Trophoblast cell (in vitro differentiated cells and primary cell): ENCODE results near the gene ZNF277.

Experiments used
- DNase-seq, 2 donors: peaks; one replicate each; pipeline ENCODE4 v3.0.0-alpha.2; 2016
- H2AFZ ChIP-seq: 2 replicates; pipeline ENCODE4 v1.6.1; 2013; ENCODE audit warnings: low read length, moderate library complexity, mild to moderate bottlenecking; ENCODE audit not compliant: insufficient read depth, poor library complexity
- H2AK5ac ChIP-seq: 2 replicates; pipeline ENCODE4 v1.6.1; 2013; ENCODE audit warnings: mild to moderate bottlenecking, low read length
- H2BK120ac ChIP-seq: 2 replicates; pipeline ENCODE4 v1.6.1; 2013; ENCODE audit warnings: low read length, mild to moderate bottlenecking, moderate library complexity; ENCODE audit not compliant: insufficient read depth, poor library complexity
- H2BK12ac ChIP-seq: 2 replicates; pipeline ENCODE4 v1.6.1; 2013; ENCODE audit warnings: mild to moderate bottlenecking, low read length, moderate library complexity
- H2BK5ac ChIP-seq: 2 replicates; pipeline ENCODE4 v1.6.1; 2013; ENCODE audit warnings: low read length, low read depth, moderate library complexity, mild to moderate bottlenecking; ENCODE audit not compliant: poor library complexity
- H3K14ac ChIP-seq: 2 replicates; pipeline ENCODE4 v1.6.1; 2013; ENCODE audit warnings: mild to moderate bottlenecking, low read length
- H3K18ac ChIP-seq: 2 replicates; pipeline ENCODE4 v1.6.1; 2013; ENCODE audit warnings: mild to moderate bottlenecking, low read length
- H3K23ac ChIP-seq: 2 replicates; pipeline ENCODE4 v1.6.1; 2013; ENCODE audit warnings: low read length
- H3K27ac ChIP-seq: 2 replicates; pipeline ENCODE4 v1.5.1; 2013; ENCODE audit warnings: low read depth, mild to moderate bottlenecking, inconsistent platforms, low read length, moderate library complexity
- H3K27me3 ChIP-seq: 2 replicates; pipeline ENCODE4 v1.6.1; 2013; ENCODE audit warnings: inconsistent platforms, mild to moderate bottlenecking, low read length, moderate library complexity; ENCODE audit not compliant: insufficient read depth
- H3K36me3 ChIP-seq, 2 experiments: 1 replicate in 1 of 2; 2 replicates in 1 of 2; pipeline ENCODE4 v1.6.1; 2013; ENCODE audit warnings: low read length in 2 of 2, mild to moderate bottlenecking in 2 of 2, moderate library complexity in 1 of 2; ENCODE audit not compliant: insufficient read depth in 2 of 2, control insufficient read depth in 1 of 2
- H3K4ac ChIP-seq: 2 replicates; pipeline ENCODE4 v1.6.1; 2013; ENCODE audit warnings: low read depth, mild to moderate bottlenecking, low read length, moderate library complexity
- H3K4me1 ChIP-seq, 2 experiments: 1 replicate in 1 of 2; 2 replicates in 1 of 2; pipeline ENCODE4 v1.6.1; 2013; ENCODE audit warnings: low read length in 2 of 2, mild to moderate bottlenecking in 2 of 2, moderate library complexity in 1 of 2; ENCODE audit not compliant: insufficient read depth in 2 of 2, control insufficient read depth in 1 of 2
- H3K4me2 ChIP-seq: 2 replicates; pipeline ENCODE4 v1.6.1; 2013; ENCODE audit warnings: inconsistent platforms, mild to moderate bottlenecking, low read length, moderate library complexity
- H3K4me3 ChIP-seq: 2 replicates; pipeline ENCODE4 v1.5.1; 2013; ENCODE audit warnings: mild to moderate bottlenecking, low read depth, low read length, inconsistent platforms
- H3K79me1 ChIP-seq: one replicate; pipeline ENCODE4 v1.6.1; 2013; ENCODE audit warnings: low read length
- H3K79me2 ChIP-seq: 2 replicates; pipeline ENCODE4 v1.6.1; 2013; ENCODE audit warnings: low read length, mild to moderate bottlenecking; ENCODE audit not compliant: control insufficient read depth, insufficient read depth, poor library complexity
- H3K9ac ChIP-seq: 2 replicates; pipeline ENCODE4 v1.6.1; 2013; ENCODE audit warnings: mild to moderate bottlenecking, low read length
- H3K9me3 ChIP-seq: 2 replicates; pipeline ENCODE4 v1.6.1; 2013; ENCODE audit warnings: low read depth, mild to moderate bottlenecking, control low read depth, inconsistent platforms, low read length; ENCODE audit not compliant: insufficient read depth
- H4K12ac ChIP-seq: 2 replicates; pipeline ENCODE4 v1.6.1; 2013; ENCODE audit warnings: low read depth, mild to moderate bottlenecking, low read length, moderate library complexity
- H4K8ac ChIP-seq: 2 replicates; pipeline ENCODE4 v1.6.1; 2013; ENCODE audit warnings: low read depth, mild to moderate bottlenecking, low read length, moderate library complexity
- H4K91ac ChIP-seq: one replicate; pipeline ENCODE4 v1.6.1; 2013; ENCODE audit warnings: low read depth, mild to moderate bottlenecking, low read length, moderate library complexity
- WGBS: extraction: QIAGEN DNeasy Blood & Tissue Kit; methylation state at CpG from one replicate; pipeline ENCODE4 v1.1.7; 2013; ENCODE audit warnings: missing lambda C conversion rate; ENCODE audit not compliant: insufficient read length, insufficient coverage; ENCODE audit errors: extremely low coverage; 5-methylcytosine and 5-hydroxymethylcytosine counted together

Gene ZNF277

DNA sequence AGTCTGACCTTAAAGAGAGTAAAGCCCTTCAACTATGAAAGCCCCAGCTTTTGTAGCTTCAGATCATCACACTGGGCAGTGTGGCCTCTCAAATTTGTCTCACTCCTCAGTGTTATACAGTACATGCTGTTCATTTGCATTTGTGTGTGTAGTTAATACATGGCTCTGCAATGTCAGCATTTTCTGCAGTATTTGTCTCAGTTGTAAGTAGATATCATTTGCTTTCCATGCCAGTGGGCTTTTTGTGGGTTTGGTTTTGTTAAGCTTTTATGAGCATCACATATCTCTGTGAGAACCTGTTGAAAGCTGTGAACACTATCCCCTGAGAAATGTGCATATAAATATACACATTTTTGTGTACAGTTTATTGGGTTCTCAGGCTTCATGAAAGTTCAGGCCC lies 57.0 kb downstream of the ZNF277 start:
- Histone ChIP-seq H3K27me3 (no peaks in the 10 kb centered on the region), H3K18ac (no peak overlapping the region), H2BK120ac (no peak overlapping the region), H3K14ac (no peak overlapping the region), H4K12ac (no peak overlapping the region), H3K4me1 (peaks cover 0 to 5% of the 10 kb centered on the region in 2 experiments), H3K4me3 (no peak overlapping the region), H2BK12ac (no peak overlapping the region), H2AK5ac (no peak overlapping the region), H3K79me2 (no peaks in the 10 kb centered on the region), H4K8ac (no peak overlapping the region), H3K4ac (no peak overlapping the region), H3K36me3 (no peaks in the 10 kb centered on the region), H3K9me3 (no peaks in the 10 kb centered on the region), H4K91ac (no peak overlapping the region), H3K4me2 (no peak overlapping the region), H2BK5ac (no peak overlapping the region), H3K9ac (no peak overlapping the region), H3K23ac (no peak overlapping the region), H2AFZ (no peak overlapping the region), H3K27ac (no peak overlapping the region), H3K79me1 (no peaks in the 10 kb centered on the region)
- DNase-seq: no peak

DNA sequence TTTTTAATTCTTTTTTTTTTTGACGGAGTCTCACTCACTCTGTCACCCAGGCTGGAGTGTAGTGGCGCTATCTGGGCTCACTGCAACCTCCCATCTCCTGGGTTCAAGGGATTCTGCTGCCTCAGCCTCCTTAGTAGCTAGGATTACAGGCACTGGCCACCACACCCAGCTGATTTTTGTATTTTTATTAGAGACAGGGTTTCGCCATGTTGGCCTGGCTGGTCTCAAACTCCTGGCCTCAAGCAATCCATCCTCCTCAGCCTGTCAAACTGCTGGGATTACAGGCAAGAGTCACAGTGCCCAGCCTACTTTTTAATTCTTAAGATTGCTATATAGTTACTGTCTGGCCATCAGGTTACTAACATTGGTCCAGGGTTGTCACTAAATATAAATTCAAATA lies 59.6 kb downstream of the ZNF277 start:
- H4K12ac ChIP-seq: no peak overlapping the region
- H4K8ac ChIP-seq: no peak overlapping the region
- H2AFZ ChIP-seq: no peak overlapping the region
- no CpG with 5 or more reads among the region's 3 CpGs for WGBS
- no peaks in the 10 kb centered on the region for H3K79me1 ChIP-seq
- H3K9me3 ChIP-seq: no peaks in the 10 kb centered on the region
- H3K23ac ChIP-seq: no peak overlapping the region
- H3K4me3 ChIP-seq: no peak overlapping the region
- H3K9ac ChIP-seq: no peak overlapping the region
- no peak for DNase-seq
- no peaks in the 10 kb centered on the region for H3K36me3 ChIP-seq
- no peak overlapping the region for H4K91ac ChIP-seq
- H2BK120ac ChIP-seq: no peak overlapping the region
- no peak overlapping the region for H3K4ac ChIP-seq
- peaks cover 0 to 5% of the 10 kb centered on the region in 2 experiments for H3K4me1 ChIP-seq
- H3K27me3 ChIP-seq: no peaks in the 10 kb centered on the region
- H3K79me2 ChIP-seq: no peaks in the 10 kb centered on the region
- no peak overlapping the region for H3K18ac ChIP-seq
- H2AK5ac ChIP-seq: no peak overlapping the region
- no peak overlapping the region for H3K14ac ChIP-seq
- no peak overlapping the region for H2BK5ac ChIP-seq
- H2BK12ac ChIP-seq: no peak overlapping the region
- no peak overlapping the region for H3K27ac ChIP-seq
- no peak overlapping the region for H3K4me2 ChIP-seq

DNA sequence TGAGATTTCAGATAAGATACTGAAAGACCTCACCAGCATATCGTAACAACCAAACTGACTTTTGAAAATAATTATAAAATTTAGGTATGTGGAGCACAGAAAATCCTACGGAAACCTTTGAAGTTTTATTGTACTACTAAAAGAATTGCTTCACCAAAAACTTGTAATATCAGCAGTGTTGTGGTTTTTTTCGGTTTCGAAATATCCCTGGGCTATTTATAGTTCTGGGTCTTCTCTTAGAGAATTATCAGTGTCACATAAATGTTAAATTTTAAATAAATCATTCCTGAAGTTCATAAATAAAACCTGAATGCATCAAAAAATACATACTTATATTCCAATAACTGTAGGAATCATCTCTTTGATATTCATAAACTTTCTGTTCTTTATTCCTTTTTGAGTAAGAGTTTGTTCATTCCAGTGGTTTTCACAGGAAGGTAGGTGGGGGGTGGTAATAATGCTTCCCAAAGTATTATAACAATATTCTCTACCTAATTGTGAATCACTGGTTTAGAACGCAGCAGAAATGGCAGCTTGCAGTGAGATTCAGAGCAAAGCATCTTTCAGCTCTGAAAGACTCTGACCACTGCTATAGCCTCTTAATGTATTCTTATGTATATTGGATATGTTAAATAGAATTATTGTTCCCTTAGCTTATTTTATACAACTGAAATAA lies 60.2 kb downstream of the ZNF277 start:
- H3K27me3 ChIP-seq: no peaks in the 10 kb centered on the region
- WGBS: no CpG with 5 or more reads among the region's 5 CpGs
- H3K4me1 ChIP-seq: peaks cover 0 to 5% of the 10 kb centered on the region in 2 experiments
- H3K9ac ChIP-seq: no peak overlapping the region
- H2BK120ac ChIP-seq: no peak overlapping the region
- no peak overlapping the region for H4K12ac ChIP-seq
- H3K23ac ChIP-seq: no peak overlapping the region
- no peak overlapping the region for H4K91ac ChIP-seq
- no peaks in the 10 kb centered on the region for H3K79me2 ChIP-seq
- H2AFZ ChIP-seq: no peak overlapping the region
- no peak overlapping the region for H3K4ac ChIP-seq
- H3K9me3 ChIP-seq: no peaks in the 10 kb centered on the region
- H4K8ac ChIP-seq: no peak overlapping the region
- no peak overlapping the region for H3K14ac ChIP-seq
- no peak overlapping the region for H2BK5ac ChIP-seq
- no peak overlapping the region for H2AK5ac ChIP-seq
- no peaks in the 10 kb centered on the region for H3K79me1 ChIP-seq
- H2BK12ac ChIP-seq: no peak overlapping the region
- H3K4me3 ChIP-seq: no peak overlapping the region
- H3K27ac ChIP-seq: no peak overlapping the region
- no peaks in the 10 kb centered on the region for H3K36me3 ChIP-seq
- peak in 1 of 2 donors; percentile 5 for DNase-seq
- no peak overlapping the region for H3K18ac ChIP-seq
- no peak overlapping the region for H3K4me2 ChIP-seq

DNA sequence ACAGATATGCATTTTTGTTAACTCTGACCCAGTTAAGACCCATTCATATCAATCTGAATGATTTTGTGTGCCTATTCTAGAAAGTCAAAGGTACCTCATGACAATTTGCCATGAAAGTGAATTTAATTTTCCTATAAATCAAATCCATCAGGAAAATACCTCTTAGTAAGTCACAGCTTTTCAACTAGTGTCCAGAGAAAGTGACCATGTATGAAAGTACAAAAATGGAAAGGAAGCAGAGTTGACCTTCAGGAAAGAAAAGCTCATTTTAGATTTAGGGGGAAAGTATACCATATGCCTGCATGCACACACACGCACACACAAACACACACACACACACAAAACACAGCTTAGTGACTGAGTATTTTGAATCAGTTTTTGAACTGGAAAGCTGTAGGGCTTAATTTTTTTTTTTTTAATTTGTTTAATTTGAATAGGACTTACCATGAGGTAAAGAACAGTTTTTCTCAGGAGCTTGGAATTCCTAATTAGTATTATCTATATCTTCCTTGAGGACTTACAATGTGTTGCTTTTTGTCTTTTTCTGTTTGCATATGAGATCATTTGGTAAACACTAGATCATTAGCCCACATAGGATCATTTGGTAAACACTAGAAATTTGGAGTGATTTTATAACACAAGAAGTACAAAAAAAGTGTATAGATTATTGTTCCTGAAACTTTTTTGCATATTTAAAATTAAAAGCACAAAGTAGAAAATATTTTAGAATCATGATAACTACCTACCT lies 61.6 kb downstream of the ZNF277 start:
- no peak overlapping the region for H2AK5ac ChIP-seq
- no peak overlapping the region for H2BK5ac ChIP-seq
- H4K91ac ChIP-seq: no peak overlapping the region
- H3K18ac ChIP-seq: no peak overlapping the region
- no peak overlapping the region for H3K14ac ChIP-seq
- no peak overlapping the region for H3K9ac ChIP-seq
- WGBS: no CpG with 5 or more reads among the region's 1 CpG
- no peak overlapping the region for H3K27ac ChIP-seq
- H3K27me3 ChIP-seq: no peaks in the 10 kb centered on the region
- no peak overlapping the region for H3K23ac ChIP-seq
- no peak overlapping the region for H3K4ac ChIP-seq
- H2BK120ac ChIP-seq: no peak overlapping the region
- H2BK12ac ChIP-seq: no peak overlapping the region
- H3K4me1 ChIP-seq: peaks cover 0 to 5% of the 10 kb centered on the region in 2 experiments
- no peaks in the 10 kb centered on the region for H3K36me3 ChIP-seq
- no peak overlapping the region for H3K4me2 ChIP-seq
- no peak overlapping the region for H3K4me3 ChIP-seq
- no peak overlapping the region for H4K12ac ChIP-seq
- DNase-seq: no peak
- H3K9me3 ChIP-seq: no peaks in the 10 kb centered on the region
- H2AFZ ChIP-seq: no peak overlapping the region
- H3K79me2 ChIP-seq: no peaks in the 10 kb centered on the region
- H3K79me1 ChIP-seq: no peaks in the 10 kb centered on the region
- no peak overlapping the region for H4K8ac ChIP-seq
